Suprapubic skin (tissue), 4 donors: ENCODE results near the gene SELENOW.

Experiments
- POLR2A ChIP-seq, 2 donors: fragments of 450-650 bp; IDR thresholded peaks; one replicate each; pipeline ENCODE4 v1.6.1; 2017; ENCODE audit warnings: antibody characterized with exemption in 2 of 2, mild to moderate bottlenecking in 2 of 2, moderate library complexity in 2 of 2
- POLR2AphosphoS5 ChIP-seq, 3 donors: sonication (generic); formaldehyde crosslinking; IDR thresholded peaks; one replicate each; pipeline ENCODE4 v1.6.1; 2017; ENCODE audit warnings: antibody characterized with exemption in 3 of 3
- TF ChIP-seq, protein P1 (sequence below), 2 donors: fragments of 200-600 bp in 1 of 2; fragments of 450-650 bp in 1 of 2; sonication (generic) in 1 of 2; IDR thresholded peaks; one replicate each; pipeline ENCODE4 v1.5.1; 2016 to 2019; ENCODE audit warnings: antibody characterized with exemption in 2 of 2, mild to moderate bottlenecking in 1 of 2, moderate library complexity in 1 of 2

DNA sequence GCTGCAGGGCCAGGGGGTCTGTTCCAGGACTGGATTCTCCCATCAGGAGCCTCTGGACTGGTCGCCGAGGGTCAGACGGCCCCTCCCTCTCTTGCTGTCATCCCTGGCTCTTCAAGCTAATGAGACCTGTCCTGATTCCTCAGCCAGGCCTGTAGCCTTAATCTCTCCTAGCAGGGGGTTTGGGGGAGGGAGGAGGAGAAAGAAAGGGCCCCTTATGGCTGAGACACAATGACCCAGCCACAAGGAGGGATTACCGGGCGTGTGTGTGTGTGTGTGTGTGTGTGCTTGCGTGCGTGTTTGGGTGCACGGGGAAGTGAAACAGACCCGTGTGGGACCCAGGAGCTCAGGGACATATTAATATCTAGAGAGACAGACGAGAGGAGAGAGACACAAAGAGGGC is 41.4 kb downstream of the SELENOW start:
- TF ChIP-seq POLR2A (IDR thresholded peaks at IDR 0.05) (no peak), POLR2AphosphoS5 (IDR thresholded peaks at IDR 0.05) (no peak)
- TF ChIP-seq, protein P1, sequence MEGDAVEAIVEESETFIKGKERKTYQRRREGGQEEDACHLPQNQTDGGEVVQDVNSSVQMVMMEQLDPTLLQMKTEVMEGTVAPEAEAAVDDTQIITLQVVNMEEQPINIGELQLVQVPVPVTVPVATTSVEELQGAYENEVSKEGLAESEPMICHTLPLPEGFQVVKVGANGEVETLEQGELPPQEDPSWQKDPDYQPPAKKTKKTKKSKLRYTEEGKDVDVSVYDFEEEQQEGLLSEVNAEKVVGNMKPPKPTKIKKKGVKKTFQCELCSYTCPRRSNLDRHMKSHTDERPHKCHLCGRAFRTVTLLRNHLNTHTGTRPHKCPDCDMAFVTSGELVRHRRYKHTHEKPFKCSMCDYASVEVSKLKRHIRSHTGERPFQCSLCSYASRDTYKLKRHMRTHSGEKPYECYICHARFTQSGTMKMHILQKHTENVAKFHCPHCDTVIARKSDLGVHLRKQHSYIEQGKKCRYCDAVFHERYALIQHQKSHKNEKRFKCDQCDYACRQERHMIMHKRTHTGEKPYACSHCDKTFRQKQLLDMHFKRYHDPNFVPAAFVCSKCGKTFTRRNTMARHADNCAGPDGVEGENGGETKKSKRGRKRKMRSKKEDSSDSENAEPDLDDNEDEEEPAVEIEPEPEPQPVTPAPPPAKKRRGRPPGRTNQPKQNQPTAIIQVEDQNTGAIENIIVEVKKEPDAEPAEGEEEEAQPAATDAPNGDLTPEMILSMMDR (IDR thresholded peaks at IDR 0.05), result no peak
